ENCODE measurements around the gene DNAH11.

- no peak for TF ChIP-seq EZH2 (IDR thresholded peaks at IDR 0.05)
- no peak for TF ChIP-seq CTCF (IDR thresholded peaks at IDR 0.05)
- no peak for TF ChIP-seq EZH2phosphoT487 (IDR thresholded peaks at IDR 0.05)
These were observed 369.5 kb downstream of the DNAH11 start for GRCh38 chr7:21912305-21912704.

Measured in neural progenitor cell (in vitro differentiated cells).